Right lobe of liver (tissue), 6 donors: ENCODE data around the gene RAI1. TPM values are rescaled to one million over a fixed set of nuclear protein-coding genes. Genes with fewer than 3 reads are reported as not detected.
A peak's percentile ranks its signal among the peaks of the same experiment; 100 is the strongest.

Source experiments
- ATAC-seq, 4 donors: fragments of 200-7000 bp; cut with Tn5 transposase; one replicate each; pipeline ENCODE4 v1.9.1; 2020; ENCODE audit warnings: mild to moderate bottlenecking in 4 of 4, moderate library complexity in 4 of 4
- DNase-seq, 3 donors: peaks; one replicate each; pipeline ENCODE4 v3.0.0-alpha.2; 2020
- H3K27ac ChIP-seq, 3 donors: fragments of 200-600 bp; one replicate each; pipeline ENCODE4 v1.8.0; 2022
- H3K27me3 ChIP-seq, 2 donors: fragments of 200-600 bp; one replicate each; pipeline ENCODE4 v1.8.0; 2022
- H3K36me3 ChIP-seq, 4 donors: fragments of 200-600 bp; sonication (generic) in 1 of 4; one replicate each; pipeline versions ENCODE4 v1.5.1 to v1.8.0; 2017 to 2022; ENCODE audit warnings: control low read depth in 1 of 4
- H3K4me1 ChIP-seq, 4 donors: fragments of 200-600 bp; sonication (generic) in 1 of 4; one replicate each; pipeline versions ENCODE4 v1.5.1 to v1.8.0; 2017 to 2022; ENCODE audit warnings: control low read depth in 1 of 4
- H3K4me3 ChIP-seq, 3 donors: fragments of 200-600 bp; one replicate each; pipeline ENCODE4 v1.8.0; 2022
- H3K9me3 ChIP-seq, 4 donors: fragments of 200-600 bp; sonication (generic) in 1 of 4; one replicate each; pipeline versions ENCODE4 v1.5.1 to v1.8.0; 2017 to 2022; ENCODE audit warnings: control low read depth in 1 of 4
- CTCF ChIP-seq, 4 donors: fragments of 200-600 bp in 3 of 4; fragments of 450-650 bp in 1 of 4; IDR thresholded peaks; one replicate each; pipeline versions ENCODE4 v1.5.1 to v1.8.0; 2016 to 2022; ENCODE audit warnings: antibody characterized with exemption in 4 of 4, mild to moderate bottlenecking in 2 of 4
- POLR2A ChIP-seq: fragments of 450-650 bp; IDR thresholded peaks from one replicate; pipeline ENCODE4 v1.6.1; 2017; ENCODE audit warnings: antibody characterized with exemption, mild to moderate bottlenecking
- WGBS: methylation state at CpG from one replicate; pipeline ENCODE4 v1.1.6; 2018; ENCODE audit warnings: low coverage, low lambda C conversion rate; ENCODE audit not compliant: insufficient coverage; ENCODE audit errors: missing lambda C conversion rate; 5-methylcytosine and 5-hydroxymethylcytosine counted together
- intact Hi-C, 2 donors: fragments of 100-400 bp; cut with DNase I; formaldehyde crosslinking; loops; one replicate each; pipeline versions ENCODE4 v1.11.2 to v1.14.1; 2022
- total RNA-seq, 6 experiments: library from RNA; depleted of rRNA in 2 of 6; stranded (reverse); fragments of >200 nt in 2 of 6; fragmentation: NEBNext Ultra II Directional in 3 of 6; extraction: Animal tissue kit (Norgen Biotek cat#: 25700) in 3 of 6; gene quantifications; one replicate each; pipeline versions ENCODE4 v1.1.0 to v1.2.4, GENCODE V29; 2016 to 2023
- donor health status: DM: no; HTN: yes; CAD: no.
- donor health status: DM: no; HTN: no; CAD: no.
- donor health status: DM: no; HTN: no; CAD: no.
- donor health status: DM: no; HTN: yes; CAD: no.
- donor health status: DM: no; HTN: yes; CAD: no.

The RAI1 gene
- total RNA-seq, 6 experiments from 2014 or later = 6.1 to 14.5 (median 8.4) TPM

DNA sequence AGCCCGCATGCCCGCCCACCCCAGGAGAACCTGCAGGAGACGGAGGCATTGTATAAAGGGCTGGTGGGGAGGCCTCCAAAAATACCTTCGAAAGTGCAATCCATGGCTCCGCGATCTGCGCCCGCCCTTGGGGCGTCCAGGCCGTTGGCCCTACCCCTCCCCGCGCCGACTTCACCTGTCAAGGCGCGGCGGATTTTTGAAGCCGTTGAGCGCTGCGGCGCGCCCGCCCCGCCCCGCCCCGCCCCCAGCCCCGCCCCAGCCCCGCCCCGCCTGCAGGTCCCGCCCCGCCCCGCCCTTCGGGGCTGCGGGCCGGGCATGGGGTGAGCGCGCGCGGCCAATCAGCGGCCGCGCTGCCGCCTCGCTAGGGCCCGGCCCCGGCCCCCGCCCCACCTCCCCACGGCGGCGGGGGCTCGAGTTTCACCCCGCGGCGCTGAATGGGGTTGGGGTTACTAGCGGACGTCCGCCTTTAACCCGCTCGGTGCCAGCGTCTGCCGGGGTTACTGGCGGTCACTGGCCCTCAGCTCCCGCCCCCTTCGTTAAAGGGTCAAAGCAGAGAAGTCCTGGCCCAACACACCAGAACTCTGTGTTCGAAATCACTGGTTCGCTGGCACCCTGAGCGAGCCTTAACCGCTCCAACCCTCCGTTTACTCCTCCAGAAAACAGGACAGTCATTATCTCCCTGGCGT, 142.3 kb downstream of the RAI1 start:
- intact Hi-C loops = no loop called here
- H3K27me3 ChIP-seq = no peaks in the 10 kb centered on the region
- peak overlapping the region; percentile 52 to 86 (median 84) for H3K27ac ChIP-seq
- TF ChIP-seq CTCF (IDR thresholded peaks at IDR 0.05) (no peak), POLR2A (peak; percentile 64)
- peak; percentile 91 to 95 (median 95) for DNase-seq
- peaks cover 0 to 16% (median 9%) of the 10 kb centered on the region in 4 donors for H3K36me3 ChIP-seq
- ATAC-seq = peak; percentile 63 to 83 (median 74)
- no peaks in the 10 kb centered on the region for H3K9me3 ChIP-seq
- under 1% methylated on average over 14 of the region's 69 CpGs for WGBS
- peaks cover under 1 to 80% (median 42%) of the 10 kb centered on the region in 4 donors for H3K4me1 ChIP-seq
- peak overlapping the region; percentile 44 to 75 (median 70) for H3K4me3 ChIP-seq

GRCh38 chr17:17824119-17824782, 143.0 kb downstream of the RAI1 start:
- 3% methylated on average over 6 of the region's 11 CpGs for WGBS
- Histone ChIP-seq H3K27me3 (no peaks in the 10 kb centered on the region), H3K9me3 (no peaks in the 10 kb centered on the region), H3K4me3 (peak overlapping the region; percentile 15 to 39 (median 33)), H3K36me3 (peaks cover 0 to 9% (median 3%) of the 10 kb centered on the region in 4 donors), H3K27ac (peak overlapping the region; percentile 41 to 86 (median 84)), H3K4me1 (peaks cover 0 to 78% (median 40%) of the 10 kb centered on the region in 4 donors)
- no peak for DNase-seq
- intact Hi-C loops = no loop called here
- ATAC-seq = no peak
- no peak for TF ChIP-seq POLR2A
- no peak for TF ChIP-seq CTCF (IDR thresholded peaks at IDR 0.05)

DNA sequence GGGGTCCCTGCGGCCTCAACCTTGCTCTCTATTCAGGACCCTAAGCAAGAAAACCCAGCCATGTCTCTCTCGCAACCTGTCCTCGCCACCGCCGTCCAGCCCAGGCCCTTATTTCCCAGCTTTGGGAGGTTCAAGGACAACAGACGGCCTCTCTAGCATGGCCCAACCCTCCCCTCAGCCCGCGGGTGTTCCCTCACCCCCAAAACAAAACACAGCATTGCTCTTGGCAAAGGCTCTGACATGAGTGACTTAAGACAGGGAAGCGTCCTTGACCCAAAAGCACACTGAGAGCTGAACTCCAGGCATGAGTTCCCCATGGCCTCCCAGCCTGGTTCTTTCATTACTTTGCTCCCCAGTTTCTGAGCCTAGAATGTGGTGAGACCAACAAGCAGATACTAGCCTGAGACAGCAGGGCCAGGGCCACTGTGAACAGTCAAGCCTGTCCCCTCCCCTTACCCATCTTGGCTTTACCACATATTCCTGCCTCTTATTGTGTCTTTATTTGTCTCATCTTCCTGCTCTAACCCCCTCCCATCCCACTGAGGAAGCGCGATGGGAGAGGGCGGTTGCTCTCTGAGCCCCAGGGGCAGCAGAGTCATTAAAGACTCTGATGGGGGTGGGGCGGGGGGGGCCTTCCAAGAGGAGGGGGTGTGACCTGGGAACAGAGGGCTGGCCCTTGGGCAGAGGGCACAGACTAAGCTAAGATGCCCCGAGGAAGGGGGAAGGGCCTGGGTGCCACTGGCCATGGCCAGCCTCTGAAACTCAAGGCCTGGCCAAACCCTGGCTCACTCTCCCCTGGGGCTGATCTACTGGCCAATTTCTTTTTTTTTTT, 143.7 kb downstream of the RAI1 start:
- intact Hi-C loops = no loop called here

More for the DNA sequence above, 143.7 kb downstream of the RAI1 start:
- WGBS = 34% methylated on average over 9 of the region's 14 CpGs
- H3K27me3 ChIP-seq = no peaks in the 10 kb centered on the region
- DNase-seq (no peak), ATAC-seq (peak in 1 of 4 donors; percentile 11)
- peaks cover 0 to 78% (median 40%) of the 10 kb centered on the region in 4 donors for H3K4me1 ChIP-seq
- peak overlapping the region; percentile 41 to 86 (median 84) for H3K27ac ChIP-seq
- no peak for TF ChIP-seq POLR2A
- TF ChIP-seq CTCF (IDR thresholded peaks at IDR 0.05) = no peak
- H3K4me3 ChIP-seq = no peak overlapping the region
- peaks cover 0 to 4% (median 0%) of the 10 kb centered on the region in 4 donors for H3K36me3 ChIP-seq
- H3K9me3 ChIP-seq = no peaks in the 10 kb centered on the region
